Kidney (tissue), 14 donors: Measurements from ENCODE around the gene MYMK. TPM values are rescaled to one million over a fixed set of nuclear protein-coding genes. Genes with fewer than 3 reads are reported as not detected.

Experiments used
- DNase-seq, 5 donors: peaks; one replicate each; pipeline ENCODE4 v3.0.0-alpha.2; 2013 to 2020
- FAIRE-seq: peaks from 2 replicates; lab custom pipeline; 2012; peaks lifted over from hg19 to GRCh38; lab: Jason Lieb, UNC
- H3K27ac ChIP-seq, 2 donors: one replicate each; pipeline ENCODE4 v1.7.0; 2013; ENCODE audit warnings: low read depth in 2 of 2, low read length in 2 of 2, inconsistent platforms in 1 of 2
- H3K27me3 ChIP-seq: one replicate; pipeline ENCODE4 v1.7.1; 2013; ENCODE audit warnings: low read length, inconsistent platforms; ENCODE audit not compliant: control insufficient read depth, insufficient read depth
- H3K36me3 ChIP-seq, 3 donors: one replicate each; pipeline versions ENCODE4 v1.7.0 to v1.7.1; 2013; ENCODE audit warnings: low read length in 3 of 3, control low read depth in 1 of 3, inconsistent platforms in 1 of 3; ENCODE audit not compliant: insufficient read depth in 3 of 3, control insufficient read depth in 2 of 3
- H3K4me1 ChIP-seq, 3 donors: one replicate each; pipeline versions ENCODE4 v1.7.0 to v1.7.1; 2013; ENCODE audit warnings: low read length in 3 of 3, inconsistent platforms in 1 of 3, low read depth in 1 of 3; ENCODE audit not compliant: control insufficient read depth in 2 of 3, insufficient read depth in 2 of 3
- H3K4me3 ChIP-seq, 3 donors: one replicate each; pipeline versions ENCODE4 v1.7.0 to v1.8.1; 2013; ENCODE audit warnings: low read length in 3 of 3, control low read depth in 1 of 3, inconsistent platforms in 1 of 3
- H3K9ac ChIP-seq, 3 donors: one replicate each; pipeline versions ENCODE4 v1.7.0 to v1.7.1; 2013; ENCODE audit warnings: low read length in 3 of 3, control low read depth in 1 of 3, inconsistent platforms in 1 of 3
- H3K9me3 ChIP-seq, 3 donors: one replicate each; pipeline versions ENCODE4 v1.7.0 to v1.7.1; 2013; ENCODE audit warnings: low read length in 3 of 3, control low read depth in 1 of 3, inconsistent platforms in 1 of 3; ENCODE audit not compliant: control insufficient read depth in 2 of 3, insufficient read depth in 1 of 3
- CTCF ChIP-seq: IDR thresholded peaks from 3 replicates; pipeline ENCODE4 v1.5.1; 2012; ENCODE audit warnings: mild to moderate bottlenecking, moderate library complexity, borderline replicate concordance; ENCODE audit not compliant: insufficient read depth; ENCODE audit errors: extremely low read depth
- intact Hi-C: fragments of 100-400 bp; cut with DNase I; formaldehyde crosslinking; loops from one replicate; pipeline ENCODE4 v1.11.1; 2022
- polyA plus RNA-seq: library from polyadenylated mRNA; stranded (reverse); fragments of 350-450 nt; fragmentation: Illumina TruSeq; extraction: RNeasy Lipid Tissue Mini Kit (QIAGEN cat#74804); gene quantifications from one replicate; pipeline ENCODE4 v1.2.3, GENCODE V29; 2014; ENCODE audit warnings: low read depth, low replicate concordance; ENCODE audit not compliant: insufficient read depth
- total RNA-seq: library from RNA; stranded (reverse); fragmentation: NEBNext Ultra II Directional; extraction: Animal tissue kit (Norgen Biotek cat#: 25700); gene quantifications from one replicate; pipeline ENCODE4 v1.2.1, GENCODE V29; 2021
- donor health status: control.
- donor health status: control.
- donor health status: control.
- donor health status: control.
- donor health status: control.
- donor health status: DM: yes; HTN: yes; CAD: no.
- donor health status: Normal renal cell carcinoma (clear cell type).

The MYMK gene
- total and polyA plus RNA-seq, 2 donors from 2014 or later: not detected

DNA sequence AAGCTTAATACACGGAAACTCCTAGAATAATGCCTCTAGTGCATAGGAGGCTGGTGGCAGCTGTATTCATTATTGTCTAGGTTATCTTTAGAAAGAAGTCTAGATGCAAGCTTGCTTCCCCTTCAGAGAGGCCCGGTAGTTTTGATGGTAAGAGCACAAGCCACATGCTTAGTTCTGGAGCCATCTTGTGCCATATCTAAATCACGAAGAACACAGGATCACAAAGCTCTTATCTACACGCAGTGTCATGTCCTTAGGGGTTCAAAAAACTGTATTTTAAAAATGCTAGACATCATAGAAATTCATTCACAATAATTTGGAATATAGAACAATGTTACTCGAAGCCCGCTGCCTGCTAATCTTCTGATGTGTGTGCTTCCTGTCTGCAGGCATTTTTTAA lies 58.8 kb downstream of the MYMK start:
- intact Hi-C loops: no loop called here
- H3K9me3 ChIP-seq: no peaks in the 10 kb centered on the region
- peaks cover 0 to 17% (median 3%) of the 10 kb centered on the region in 3 donors for H3K4me1 ChIP-seq
- peaks cover 0 to 15% (median 0%) of the 10 kb centered on the region in 3 donors for H3K36me3 ChIP-seq
- no peak overlapping the region for H3K27ac ChIP-seq
- H3K9ac ChIP-seq: no peak overlapping the region
- DNase-seq (no peak), FAIRE-seq (no peak)
- no peak overlapping the region for H3K4me3 ChIP-seq
- TF ChIP-seq CTCF: no peak
- H3K27me3 ChIP-seq: no peaks in the 10 kb centered on the region

DNA sequence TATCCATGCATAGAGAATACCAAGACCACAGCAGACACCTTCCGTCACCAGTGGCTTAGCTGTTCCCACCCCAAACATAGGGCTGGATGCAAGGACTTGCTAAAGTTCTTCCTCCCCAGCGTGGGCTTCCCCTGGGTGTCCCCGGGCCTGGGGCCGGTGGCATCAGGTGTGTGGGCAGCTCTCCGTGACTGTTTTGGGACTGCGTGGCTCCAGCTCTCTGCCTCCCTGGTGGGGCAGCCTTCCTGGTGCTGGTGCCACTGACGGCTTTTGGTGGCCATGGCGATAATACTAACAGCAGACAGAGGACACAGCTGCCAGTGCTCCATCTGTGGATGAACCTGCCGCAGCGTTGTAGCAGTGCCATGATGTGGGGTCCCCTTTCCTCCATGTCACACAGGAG lies 60.1 kb downstream of the MYMK start:
- no peaks in the 10 kb centered on the region for H3K9me3 ChIP-seq
- H3K4me1 ChIP-seq: peaks cover 0 to 20% (median 6%) of the 10 kb centered on the region in 3 donors
- H3K4me3 ChIP-seq: no peak overlapping the region
- intact Hi-C loops: no loop called here
- no peak for TF ChIP-seq CTCF
- peaks cover 0 to 15% (median 0%) of the 10 kb centered on the region in 3 donors for H3K36me3 ChIP-seq
- H3K27ac ChIP-seq: no peak overlapping the region
- no peak overlapping the region for H3K9ac ChIP-seq
- no peaks in the 10 kb centered on the region for H3K27me3 ChIP-seq
- no peak for DNase-seq
- FAIRE-seq: no peak

Other genes starting within 250 kb of the MYMK start
- 29.0 TPM for gene ABO, start 249.8 kb downstream of the MYMK start, total RNA-seq
- gene ABO, start 249.8 kb downstream of the MYMK start, polyA plus RNA-seq: 25.0 TPM
- gene SURF6, start 188.8 kb downstream of the MYMK start, total RNA-seq: 17.3 TPM
- gene SURF6, start 188.8 kb downstream of the MYMK start, polyA plus RNA-seq: 16.8 TPM
- gene MED22, start 176.8 kb downstream of the MYMK start, total RNA-seq: 32.7 TPM
- gene MED22, start 176.8 kb downstream of the MYMK start, polyA plus RNA-seq: 24.6 TPM
- gene RPL7A, start 176.7 kb downstream of the MYMK start, total RNA-seq: 1,502 TPM
- 2,097 TPM for gene RPL7A, start 176.7 kb downstream of the MYMK start, polyA plus RNA-seq
- gene SURF1, start 168.5 kb downstream of the MYMK start, total RNA-seq: 45.0 TPM
- 165 TPM for gene SURF1, start 168.5 kb downstream of the MYMK start, polyA plus RNA-seq
- 23.5 TPM for gene SURF2, start 168.4 kb downstream of the MYMK start, total RNA-seq
- 61.2 TPM for gene SURF2, start 168.4 kb downstream of the MYMK start, polyA plus RNA-seq
- 138 TPM for gene SURF4, start 148.9 kb downstream of the MYMK start, total RNA-seq
- gene SURF4, start 148.9 kb downstream of the MYMK start, polyA plus RNA-seq: 121 TPM
- gene STKLD1, start 148.6 kb downstream of the MYMK start, total RNA-seq: 1.9 TPM
- 4.0 TPM for gene STKLD1, start 148.6 kb downstream of the MYMK start, polyA plus RNA-seq
- 17.5 TPM for gene REXO4, start 106.9 kb downstream of the MYMK start, total RNA-seq
- 18.6 TPM for gene REXO4, start 106.9 kb downstream of the MYMK start, polyA plus RNA-seq
- 3.1 TPM for gene ADAMTS13, start 102.6 kb downstream of the MYMK start, total RNA-seq
- gene ADAMTS13, start 102.6 kb downstream of the MYMK start, polyA plus RNA-seq: 3.6 TPM
- gene CACFD1, start 65.0 kb downstream of the MYMK start, total RNA-seq: 37.3 TPM
- gene CACFD1, start 65.0 kb downstream of the MYMK start, polyA plus RNA-seq: 37.8 TPM
- gene SLC2A6, start 45.9 kb downstream of the MYMK start, total RNA-seq: 5.8 TPM
- gene SLC2A6, start 45.9 kb downstream of the MYMK start, polyA plus RNA-seq: 2.5 TPM
- 32.1 TPM for gene ADAMTSL2, start 9.7 kb upstream of the MYMK start, total RNA-seq
- gene ADAMTSL2, start 9.7 kb upstream of the MYMK start, polyA plus RNA-seq: 20.0 TPM
- gene FAM163B, start 84.4 kb upstream of the MYMK start, total RNA-seq: 0.54 TPM
- gene FAM163B, start 84.4 kb upstream of the MYMK start, polyA plus RNA-seq: not detected
- gene DBH, start 111.4 kb upstream of the MYMK start, total RNA-seq: not detected
- gene DBH, start 111.4 kb upstream of the MYMK start, polyA plus RNA-seq: 0.39 TPM
- 4.6 TPM for gene SARDH, start 213.4 kb upstream of the MYMK start, total RNA-seq
- 12.0 TPM for gene SARDH, start 213.4 kb upstream of the MYMK start, polyA plus RNA-seq